Heart left ventricle (tissue), 13 donors: Measurements from ENCODE around the gene SHTN1.

Experiments
- CTCF ChIP-seq, 12 donors: fragments of 200-600 bp; sonication (generic) in 4 of 12; IDR thresholded peaks; one replicate each; pipeline versions ENCODE4 v1.5.0 to v1.8.0; 2018 to 2022; ENCODE audit warnings: antibody characterized with exemption in 12 of 12, mild to moderate bottlenecking in 5 of 12
- POLR2A ChIP-seq, 2 donors: fragments of 450-650 bp; IDR thresholded peaks; one replicate each; pipeline ENCODE4 v1.6.1; 2017; ENCODE audit warnings: antibody characterized with exemption in 2 of 2, mild to moderate bottlenecking in 2 of 2, moderate library complexity in 2 of 2
- donor health status: ischemic (EF 13 %, LVEDD 7.1; RV severe dilation, severe dysfunction).
- donor health status: DM: no; HTN: yes; CAD: no.
- donor health status: DM: no; HTN: no; CAD: no.
- donor health status: ischemic (EF 25% LVEDD 6.9; RV normal size, moderate dysfunction).
- donor health status: ischemic (EF 25% LVEDD 5.7; RV mildly dilated, moderate dysfunction).
- donor health status: ischemic (EF 35%, LVEDD 5.7; RV mildly dilated, moderate dysfunction).
- donor health status: nonischemic (EF 11% LVEDD 7.7; RV severe dilation, severe dysfunction).
- donor health status: DM: yes; HTN: yes; CAD: no.
- donor health status: PGD.
- donor health status: ischemic (EF 29% LVEDD 5.4; RV normal size, mild dysfunction).
- donor health status: nonischemic (EF 23%, LVEDD 6.1; RV moderate dilation, normal function).

DNA sequence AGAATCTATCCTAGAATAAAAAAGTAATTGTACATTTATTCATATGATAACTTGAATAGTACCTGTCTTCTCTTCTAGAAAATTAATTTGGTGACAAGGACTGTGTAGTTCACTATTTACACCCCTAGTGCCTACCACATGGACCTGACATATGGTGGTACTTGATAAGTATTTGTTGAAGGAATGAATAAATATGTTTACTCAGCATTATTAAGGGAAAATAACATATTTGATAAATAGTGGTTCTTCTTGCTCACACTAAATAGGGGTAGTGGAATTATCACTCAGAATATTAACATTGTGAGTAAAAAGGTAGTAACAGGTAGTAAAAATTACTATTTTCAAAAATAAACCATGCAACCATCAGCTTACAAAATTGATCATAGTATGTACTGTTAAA is 2.8 kb downstream of the SHTN1 start:
- no peak for TF ChIP-seq CTCF (IDR thresholded peaks at IDR 0.05)
- no peak for TF ChIP-seq POLR2A (IDR thresholded peaks at IDR 0.05)
